Sigmoid colon (tissue), 7 donors: ENCODE data around the gene MST1. TPM values are rescaled to one million over a fixed set of nuclear protein-coding genes. Genes with fewer than 3 reads are reported as not detected.
"Not testable (repeated sequence)": the region's sequence is repeated elsewhere in the genome, so short reads cannot be mapped to it uniquely, and the experiment has no call there.

Experiments used
- DNase-seq: peaks from one replicate; pipeline ENCODE4 v3.0.0-alpha.2; 2019
- H3K27ac ChIP-seq, 4 donors: fragments of 200-600 bp; sonication (generic); one replicate each; pipeline ENCODE4 v1.5.1; 2016 to 2019; ENCODE audit warnings: mild to moderate bottlenecking in 1 of 4
- H3K27me3 ChIP-seq, 3 donors: fragments of 200-600 bp; sonication (generic); one replicate each; pipeline ENCODE4 v1.5.1; 2019; ENCODE audit warnings: mild to moderate bottlenecking in 1 of 3
- H3K36me3 ChIP-seq, 4 donors: fragments of 200-600 bp; sonication (generic); one replicate each; pipeline ENCODE4 v1.5.1; 2016 to 2019
- H3K4me1 ChIP-seq, 4 donors: fragments of 200-600 bp; sonication (generic); one replicate each; pipeline ENCODE4 v1.5.1; 2017 to 2019
- H3K4me3 ChIP-seq, 4 donors: fragments of 200-600 bp; sonication (generic); one replicate each; pipeline ENCODE4 v1.5.1; 2017 to 2019; ENCODE audit warnings: mild to moderate bottlenecking in 2 of 4, moderate library complexity in 1 of 4
- H3K9me3 ChIP-seq, 4 donors: fragments of 200-600 bp in 3 of 4; sonication (generic) in 3 of 4; one replicate each; pipeline versions ENCODE4 v1.5.1 to v1.6.1; 2013 to 2019
- CTCF ChIP-seq, 4 experiments: fragments of 450-650 bp in 3 of 4; fragments of 200-600 bp in 1 of 4; IDR thresholded peaks; one replicate each; pipeline ENCODE4 v1.5.1; 2016 to 2019; ENCODE audit warnings: antibody characterized with exemption in 4 of 4, mild to moderate bottlenecking in 3 of 4, moderate library complexity in 2 of 4
- EP300 ChIP-seq, 4 donors: sonication (generic); formaldehyde crosslinking; IDR thresholded peaks; one replicate each; pipeline ENCODE4 v1.6.1; 2017; ENCODE audit warnings: antibody characterized with exemption in 4 of 4
- POLR2A ChIP-seq, 2 donors: fragments of 450-650 bp; IDR thresholded peaks; one replicate each; pipeline ENCODE4 v1.6.1; 2016; ENCODE audit warnings: antibody characterized with exemption in 2 of 2, mild to moderate bottlenecking in 2 of 2, moderate library complexity in 2 of 2
- POLR2AphosphoS5 ChIP-seq, 4 donors: sonication (generic); formaldehyde crosslinking; IDR thresholded peaks; one replicate each; pipeline ENCODE4 v1.6.1; 2017; ENCODE audit warnings: antibody characterized with exemption in 4 of 4
- WGBS, 2 donors: extraction: QIAGEN DNeasy Blood & Tissue Kit; methylation state at CpG; one replicate each; pipeline ENCODE4 v1.1.7; 2013; 5-methylcytosine and 5-hydroxymethylcytosine counted together
- intact Hi-C: fragments of 100-400 bp; cut with DNase I; formaldehyde crosslinking; loops from one replicate; pipeline ENCODE4 v1.15.1; 2023
- polyA plus RNA-seq, 3 donors: library from polyadenylated mRNA; stranded (reverse); fragments of 200-250 nt; gene quantifications; one replicate each; pipeline ENCODE4 v1.2.3, GENCODE V29; 2013
- total RNA-seq, 4 donors: library from RNA; depleted of rRNA; stranded (reverse); fragments of >200 nt; gene quantifications; one replicate each; pipeline ENCODE4 v1.1.0, GENCODE V29; 2016
- donor health status: healthy with polysubstance abuse.
- donor health status: Bipolar disorder and iron deficiency.
- donor health status: healthy.

The MST1 gene
- total and polyA plus RNA-seq, 7 donors, result 3.0 to 18.1 (median 7.7) TPM; not detected in 1

GRCh38 chr3:49701388-49702077 is 12.3 kb upstream of the MST1 start:
- Histone ChIP-seq H3K27me3 (no peaks in the 10 kb centered on the region), H3K36me3 (peaks cover 0 to 86% (median 34%) of the 10 kb centered on the region in 4 donors), H3K27ac (no peak overlapping the region), H3K4me3 (no peak overlapping the region), H3K4me1 (peaks cover 0 to 2% (median 0%) of the 10 kb centered on the region in 4 donors), H3K9me3 (no peaks in the 10 kb centered on the region)
- DNase-seq, result no peak
- WGBS, 2 donors, result 90 to 91% methylated on average over 21 of the region's 21 CpGs
- intact Hi-C loops, result loop anchor here (2.0 to 5.0 kb wide), 2 partner anchors 137 to 201 kb away; partner anchors contain the start of gene MST1R
- TF ChIP-seq CTCF (IDR thresholded peaks at IDR 0.05) (peak in 2 of 4 experiments; percentile 38 to 48), POLR2AphosphoS5 (IDR thresholded peaks at IDR 0.05) (no peak)

GRCh38 chr3:49700453-49701128 is 11.3 kb upstream of the MST1 start:
- intact Hi-C loops, result loop anchor here (2.0 to 5.0 kb wide), 2 partner anchors 138 to 202 kb away; partner anchors contain the start of gene MST1R
- Histone ChIP-seq H3K4me1 (peaks cover 0 to 2% (median 0%) of the 10 kb centered on the region in 4 donors), H3K9me3 (no peaks in the 10 kb centered on the region), H3K27me3 (no peaks in the 10 kb centered on the region), H3K36me3 (peaks cover 0 to 79% (median 34%) of the 10 kb centered on the region in 4 donors), H3K27ac (no peak overlapping the region), H3K4me3 (no peak overlapping the region)
- 87 to 88% methylated on average over 13 of the region's 13 CpGs for WGBS, 2 donors
- TF ChIP-seq CTCF (IDR thresholded peaks at IDR 0.05) (no peak), POLR2AphosphoS5 (IDR thresholded peaks at IDR 0.05) (no peak), POLR2A (IDR thresholded peaks at IDR 0.05) (no peak), EP300 (IDR thresholded peaks at IDR 0.05) (no peak)
- DNase-seq, result no peak

- 82 to 88% methylated on average over 8 of the region's 8 CpGs for WGBS, 2 donors
Measured at GRCh38 chr3:49700014-49700413, 10.7 kb upstream of the MST1 start.

GRCh38 chr3:49699281-49699979 is 10.2 kb upstream of the MST1 start:
- peaks cover 0 to 2% (median 0%) of the 10 kb centered on the region in 4 donors for H3K4me1 ChIP-seq
- no peak overlapping the region for H3K4me3 ChIP-seq
- no peaks in the 10 kb centered on the region for H3K27me3 ChIP-seq
- TF ChIP-seq CTCF (IDR thresholded peaks at IDR 0.05) (no peak), POLR2A (IDR thresholded peaks at IDR 0.05) (no peak)
- H3K36me3 ChIP-seq, result peaks cover 0 to 67% (median 31%) of the 10 kb centered on the region in 4 donors
- intact Hi-C loops, result no loop called here
- no peak overlapping the region for H3K27ac ChIP-seq
- no peak for DNase-seq
- no peaks in the 10 kb centered on the region for H3K9me3 ChIP-seq
- 89 to 90% methylated on average over 16 of the region's 16 CpGs for WGBS, 2 donors

More at GRCh38 chr3:49700014-49700413, 10.7 kb upstream of the MST1 start:
- no peaks in the 10 kb centered on the region for H3K27me3 ChIP-seq
- no peaks in the 10 kb centered on the region for H3K9me3 ChIP-seq
- H3K4me1 ChIP-seq, result peaks cover 0 to 2% (median 0%) of the 10 kb centered on the region in 4 donors
- DNase-seq, result no peak
- no peak overlapping the region for H3K4me3 ChIP-seq
- H3K27ac ChIP-seq, result no peak overlapping the region
- intact Hi-C loops, result loop anchor here (2.0 to 5.0 kb wide), 2 partner anchors 139 to 202 kb away; partner anchors contain the start of gene MST1R
- peaks cover 0 to 73% (median 33%) of the 10 kb centered on the region in 4 donors for H3K36me3 ChIP-seq
- no peak for TF ChIP-seq CTCF (IDR thresholded peaks at IDR 0.05)
- TF ChIP-seq POLR2A (IDR thresholded peaks at IDR 0.05), result no peak
- TF ChIP-seq POLR2AphosphoS5 (IDR thresholded peaks at IDR 0.05), result no peak
- no peak for TF ChIP-seq EP300 (IDR thresholded peaks at IDR 0.05)

- H3K27me3 ChIP-seq, H3K27ac ChIP-seq, intact Hi-C loops, H3K4me3 ChIP-seq, DNase-seq, H3K9me3 ChIP-seq: not testable (repeated sequence)
- H3K4me1 ChIP-seq, result peaks cover 0 to 12% (median 12%) of the 10 kb centered on the region in 4 donors
- peaks cover 0 to 33% (median 10%) of the 10 kb centered on the region in 4 donors for H3K36me3 ChIP-seq
- WGBS, 2 donors, result 90 to 93% methylated on average over 4 of the region's 4 CpGs
Measured at GRCh38 chr3:49695350-49696015, 6.2 kb upstream of the MST1 start.

- Histone ChIP-seq H3K36me3 (peaks cover 0 to 24% (median 5%) of the 10 kb centered on the region in 4 donors), H3K4me1 (peaks cover 0 to 19% (median 19%) of the 10 kb centered on the region in 4 donors)
- H3K27ac ChIP-seq, DNase-seq, H3K9me3 ChIP-seq, H3K4me3 ChIP-seq, H3K27me3 ChIP-seq, intact Hi-C loops: not testable (repeated sequence)
- WGBS, 2 donors, result 58 to 68% methylated on average over 6 of the region's 6 CpGs
Measured at GRCh38 chr3:49694409-49695070, 5.3 kb upstream of the MST1 start.
